ENCODE measurements around the gene ISM2. TPM values are rescaled to one million over a fixed set of nuclear protein-coding genes. Genes with fewer than 3 reads are reported as not detected.

ISM2 gene
- total and polyA plus RNA-seq, 10 of the 15 experiments (the other 5 are each of a cell fraction or from before 2014, with no cell fraction given), result 0.03 TPM; not detected in 9

DNA sequence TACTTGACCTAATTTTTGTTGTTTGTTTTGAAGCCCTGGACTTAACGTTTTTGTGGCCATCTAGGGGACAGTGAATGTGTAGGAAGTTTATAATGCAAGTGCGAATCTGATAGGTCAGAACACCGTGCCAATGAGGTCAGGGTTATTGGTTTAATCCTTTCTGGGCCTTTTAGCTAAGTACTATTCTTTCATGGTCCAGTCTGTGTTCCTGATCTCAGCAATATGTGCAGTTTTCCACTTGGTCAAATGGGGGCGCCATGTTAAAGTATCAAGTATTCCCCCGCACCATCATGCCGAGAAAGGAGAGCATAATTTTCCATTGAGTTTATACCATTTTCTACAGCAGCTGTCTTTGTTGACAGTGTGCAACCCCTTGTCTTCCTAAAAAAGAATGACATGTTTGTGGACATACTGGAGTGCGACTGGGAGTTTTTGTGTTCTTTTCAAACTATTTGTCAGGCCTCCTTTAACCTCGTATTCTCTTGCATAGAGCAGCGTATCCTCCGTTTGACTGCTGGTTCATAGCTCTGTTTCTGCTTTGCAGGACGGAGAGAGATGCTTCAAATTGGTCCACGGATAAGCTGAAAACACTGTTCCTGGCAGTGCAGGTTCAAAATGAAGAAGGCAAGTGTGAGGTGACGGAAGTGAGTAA lies 39.4 kb downstream of the ISM2 start (continued):
- TF ChIP-seq, protein P1, sequence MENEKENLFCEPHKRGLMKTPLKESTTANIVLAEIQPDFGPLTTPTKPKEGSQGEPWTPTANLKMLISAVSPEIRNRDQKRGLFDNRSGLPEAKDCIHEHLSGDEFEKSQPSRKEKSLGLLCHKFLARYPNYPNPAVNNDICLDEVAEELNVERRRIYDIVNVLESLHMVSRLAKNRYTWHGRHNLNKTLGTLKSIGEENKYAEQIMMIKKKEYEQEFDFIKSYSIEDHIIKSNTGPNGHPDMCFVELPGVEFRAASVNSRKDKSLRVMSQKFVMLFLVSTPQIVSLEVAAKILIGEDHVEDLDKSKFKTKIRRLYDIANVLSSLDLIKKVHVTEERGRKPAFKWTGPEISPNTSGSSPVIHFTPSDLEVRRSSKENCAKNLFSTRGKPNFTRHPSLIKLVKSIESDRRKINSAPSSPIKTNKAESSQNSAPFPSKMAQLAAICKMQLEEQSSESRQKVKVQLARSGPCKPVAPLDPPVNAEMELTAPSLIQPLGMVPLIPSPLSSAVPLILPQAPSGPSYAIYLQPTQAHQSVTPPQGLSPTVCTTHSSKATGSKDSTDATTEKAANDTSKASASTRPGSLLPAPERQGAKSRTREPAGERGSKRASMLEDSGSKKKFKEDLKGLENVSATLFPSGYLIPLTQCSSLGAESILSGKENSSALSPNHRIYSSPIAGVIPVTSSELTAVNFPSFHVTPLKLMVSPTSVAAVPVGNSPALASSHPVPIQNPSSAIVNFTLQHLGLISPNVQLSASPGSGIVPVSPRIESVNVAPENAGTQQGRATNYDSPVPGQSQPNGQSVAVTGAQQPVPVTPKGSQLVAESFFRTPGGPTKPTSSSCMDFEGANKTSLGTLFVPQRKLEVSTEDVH (IDR thresholded peaks at IDR 0.05; ENCODE audit: low read depth, partially characterized antibody), result no peak
- TF ChIP-seq ZNF24 (IDR thresholded peaks at IDR 0.05) (no peak), HDGF (IDR thresholded peaks at IDR 0.05) (no peak), ZZZ3 (IDR thresholded peaks at IDR 0.05; ENCODE audit: control insufficient read depth, insufficient read length, low read depth) (no peak), TCF7 (IDR thresholded peaks at IDR 0.05; ENCODE audit: borderline replicate concordance) (no peak), SMAD1 (IDR thresholded peaks at IDR 0.05; ENCODE audit: low read depth, partially characterized antibody) (no peak), TAF1 (IDR thresholded peaks at IDR 0.05; ENCODE audit: borderline replicate concordance, low read depth, low read length) (no peak), RAD21 (IDR thresholded peaks at IDR 0.05; ENCODE audit: insufficient read depth, low read depth, low read length) (peak; percentile 73), EP300 (IDR thresholded peaks at IDR 0.05; ENCODE audit: borderline replicate concordance in 1 of 2, control insufficient read depth in 1 of 2, low read depth in 2 of 2, low read length in 2 of 2) (no peak), SP1 (IDR thresholded peaks at IDR 0.05; ENCODE audit: low read depth, low read length) (no peak), CREM (IDR thresholded peaks at IDR 0.05; ENCODE audit: low read depth) (no peak), BMI1 (IDR thresholded peaks at IDR 0.05; ENCODE audit: borderline replicate concordance) (no peak), TCF12 (IDR thresholded peaks at IDR 0.05; ENCODE audit: low read depth, low read length) (no peak)
- TF ChIP-seq, protein P2, sequence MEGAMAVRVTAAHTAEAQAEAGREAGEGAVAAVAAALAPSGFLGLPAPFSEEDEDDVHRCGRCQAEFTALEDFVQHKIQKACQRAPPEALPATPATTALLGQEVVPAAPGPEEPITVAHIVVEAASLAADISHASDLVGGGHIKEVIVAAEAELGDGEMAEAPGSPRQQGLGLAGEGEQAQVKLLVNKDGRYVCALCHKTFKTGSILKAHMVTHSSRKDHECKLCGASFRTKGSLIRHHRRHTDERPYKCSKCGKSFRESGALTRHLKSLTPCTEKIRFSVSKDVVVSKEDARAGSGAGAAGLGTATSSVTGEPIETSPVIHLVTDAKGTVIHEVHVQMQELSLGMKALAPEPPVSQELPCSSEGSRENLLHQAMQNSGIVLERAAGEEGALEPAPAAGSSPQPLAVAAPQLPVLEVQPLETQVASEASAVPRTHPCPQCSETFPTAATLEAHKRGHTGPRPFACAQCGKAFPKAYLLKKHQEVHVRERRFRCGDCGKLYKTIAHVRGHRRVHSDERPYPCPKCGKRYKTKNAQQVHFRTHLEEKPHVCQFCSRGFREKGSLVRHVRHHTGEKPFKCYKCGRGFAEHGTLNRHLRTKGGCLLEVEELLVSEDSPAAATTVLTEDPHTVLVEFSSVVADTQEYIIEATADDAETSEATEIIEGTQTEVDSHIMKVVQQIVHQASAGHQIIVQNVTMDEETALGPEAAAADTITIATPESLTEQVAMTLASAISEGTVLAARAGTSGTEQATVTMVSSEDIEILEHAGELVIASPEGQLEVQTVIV (IDR thresholded peaks at IDR 0.05; ENCODE audit: borderline replicate concordance, partially characterized antibody), result no peak
- TF ChIP-seq, protein P3, sequence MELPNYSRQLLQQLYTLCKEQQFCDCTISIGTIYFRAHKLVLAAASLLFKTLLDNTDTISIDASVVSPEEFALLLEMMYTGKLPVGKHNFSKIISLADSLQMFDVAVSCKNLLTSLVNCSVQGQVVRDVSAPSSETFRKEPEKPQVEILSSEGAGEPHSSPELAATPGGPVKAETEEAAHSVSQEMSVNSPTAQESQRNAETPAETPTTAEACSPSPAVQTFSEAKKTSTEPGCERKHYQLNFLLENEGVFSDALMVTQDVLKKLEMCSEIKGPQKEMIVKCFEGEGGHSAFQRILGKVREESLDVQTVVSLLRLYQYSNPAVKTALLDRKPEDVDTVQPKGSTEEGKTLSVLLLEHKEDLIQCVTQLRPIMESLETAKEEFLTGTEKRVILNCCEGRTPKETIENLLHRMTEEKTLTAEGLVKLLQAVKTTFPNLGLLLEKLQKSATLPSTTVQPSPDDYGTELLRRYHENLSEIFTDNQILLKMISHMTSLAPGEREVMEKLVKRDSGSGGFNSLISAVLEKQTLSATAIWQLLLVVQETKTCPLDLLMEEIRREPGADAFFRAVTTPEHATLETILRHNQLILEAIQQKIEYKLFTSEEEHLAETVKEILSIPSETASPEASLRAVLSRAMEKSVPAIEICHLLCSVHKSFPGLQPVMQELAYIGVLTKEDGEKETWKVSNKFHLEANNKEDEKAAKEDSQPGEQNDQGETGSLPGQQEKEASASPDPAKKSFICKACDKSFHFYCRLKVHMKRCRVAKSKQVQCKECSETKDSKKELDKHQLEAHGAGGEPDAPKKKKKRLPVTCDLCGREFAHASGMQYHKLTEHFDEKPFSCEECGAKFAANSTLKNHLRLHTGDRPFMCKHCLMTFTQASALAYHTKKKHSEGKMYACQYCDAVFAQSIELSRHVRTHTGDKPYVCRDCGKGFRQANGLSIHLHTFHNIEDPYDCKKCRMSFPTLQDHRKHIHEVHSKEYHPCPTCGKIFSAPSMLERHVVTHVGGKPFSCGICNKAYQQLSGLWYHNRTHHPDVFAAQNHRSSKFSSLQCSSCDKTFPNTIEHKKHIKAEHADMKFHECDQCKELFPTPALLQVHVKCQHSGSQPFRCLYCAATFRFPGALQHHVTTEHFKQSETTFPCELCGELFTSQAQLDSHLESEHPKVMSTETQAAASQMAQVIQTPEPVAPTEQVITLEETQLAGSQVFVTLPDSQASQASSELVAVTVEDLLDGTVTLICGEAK (IDR thresholded peaks at IDR 0.05; ENCODE audit: borderline replicate concordance), result no peak
- TF ChIP-seq, protein P4, sequence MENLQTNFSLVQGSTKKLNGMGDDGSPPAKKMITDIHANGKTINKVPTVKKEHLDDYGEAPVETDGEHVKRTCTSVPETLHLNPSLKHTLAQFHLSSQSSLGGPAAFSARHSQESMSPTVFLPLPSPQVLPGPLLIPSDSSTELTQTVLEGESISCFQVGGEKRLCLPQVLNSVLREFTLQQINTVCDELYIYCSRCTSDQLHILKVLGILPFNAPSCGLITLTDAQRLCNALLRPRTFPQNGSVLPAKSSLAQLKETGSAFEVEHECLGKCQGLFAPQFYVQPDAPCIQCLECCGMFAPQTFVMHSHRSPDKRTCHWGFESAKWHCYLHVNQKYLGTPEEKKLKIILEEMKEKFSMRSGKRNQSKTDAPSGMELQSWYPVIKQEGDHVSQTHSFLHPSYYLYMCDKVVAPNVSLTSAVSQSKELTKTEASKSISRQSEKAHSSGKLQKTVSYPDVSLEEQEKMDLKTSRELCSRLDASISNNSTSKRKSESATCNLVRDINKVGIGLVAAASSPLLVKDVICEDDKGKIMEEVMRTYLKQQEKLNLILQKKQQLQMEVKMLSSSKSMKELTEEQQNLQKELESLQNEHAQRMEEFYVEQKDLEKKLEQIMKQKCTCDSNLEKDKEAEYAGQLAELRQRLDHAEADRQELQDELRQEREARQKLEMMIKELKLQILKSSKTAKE (IDR thresholded peaks at IDR 0.05; ENCODE audit: low read depth, poor library complexity, severe bottlenecking), result no peak
- TF ChIP-seq, protein P5, sequence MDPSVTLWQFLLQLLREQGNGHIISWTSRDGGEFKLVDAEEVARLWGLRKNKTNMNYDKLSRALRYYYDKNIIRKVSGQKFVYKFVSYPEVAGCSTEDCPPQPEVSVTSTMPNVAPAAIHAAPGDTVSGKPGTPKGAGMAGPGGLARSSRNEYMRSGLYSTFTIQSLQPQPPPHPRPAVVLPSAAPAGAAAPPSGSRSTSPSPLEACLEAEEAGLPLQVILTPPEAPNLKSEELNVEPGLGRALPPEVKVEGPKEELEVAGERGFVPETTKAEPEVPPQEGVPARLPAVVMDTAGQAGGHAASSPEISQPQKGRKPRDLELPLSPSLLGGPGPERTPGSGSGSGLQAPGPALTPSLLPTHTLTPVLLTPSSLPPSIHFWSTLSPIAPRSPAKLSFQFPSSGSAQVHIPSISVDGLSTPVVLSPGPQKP (IDR thresholded peaks at IDR 0.05; ENCODE audit: low read depth, low read length), result no peak
